ENCODE data around the gene OTULINL. TPM values are rescaled to one million over a fixed set of nuclear protein-coding genes. Genes with fewer than 3 reads are reported as not detected.
A peak's percentile ranks its signal among the peaks of the same experiment; 100 is the strongest.

OTULINL gene
- total RNA-seq, 1 experiment from 2014 or later: 1.7 TPM

GRCh38 chr5:14574891-14575508, 6.6 kb upstream of the OTULINL start:
- in situ Hi-C loops (cut with HindIII; ENCODE audit: low sequenced_read_pairs): no loop called here

GRCh38 chr5:14576206-14576605, 5.4 kb upstream of the OTULINL start:
- in situ Hi-C loops (cut with HindIII; ENCODE audit: low sequenced_read_pairs): no loop called here
- DNase-seq (ENCODE audit: low spot score): no peak

More at GRCh38 chr5:14574891-14575508, 6.6 kb upstream of the OTULINL start:
- DNase-seq (ENCODE audit: low spot score): no peak

GRCh38 chr5:14577079-14577725, 4.4 kb upstream of the OTULINL start:
- no peak for DNase-seq (ENCODE audit: low spot score)

GRCh38 chr5:14577971-14578370, 3.6 kb upstream of the OTULINL start:
- in situ Hi-C loops (cut with HindIII; ENCODE audit: low sequenced_read_pairs): no loop called here
- no peak for DNase-seq (ENCODE audit: low spot score)

More at GRCh38 chr5:14577079-14577725, 4.4 kb upstream of the OTULINL start:
- in situ Hi-C loops (cut with HindIII; ENCODE audit: low sequenced_read_pairs): no loop called here

GRCh38 chr5:14579246-14579645, 2.3 kb upstream of the OTULINL start:
- in situ Hi-C loops (cut with HindIII; ENCODE audit: low sequenced_read_pairs): no loop called here
- DNase-seq (ENCODE audit: low spot score): no peak

GRCh38 chr5:14579731-14580397, 1.7 kb upstream of the OTULINL start:
- in situ Hi-C loops (cut with HindIII; ENCODE audit: low sequenced_read_pairs): no loop called here
- DNase-seq (ENCODE audit: low spot score): no peak

GRCh38 chr5:14580398-14581034, 1.1 kb upstream of the OTULINL start:
- in situ Hi-C loops (cut with HindIII; ENCODE audit: low sequenced_read_pairs): no loop called here
- no peak for DNase-seq (ENCODE audit: low spot score)

GRCh38 chr5:14581891-14582796, 552 bp downstream of the OTULINL start:
- in situ Hi-C loops (cut with HindIII; ENCODE audit: low sequenced_read_pairs): no loop called here

GRCh38 chr5:14582797-14583137, 1.2 kb downstream of the OTULINL start:
- peak; percentile 67 for DNase-seq (ENCODE audit: low spot score)
- in situ Hi-C loops (cut with HindIII; ENCODE audit: low sequenced_read_pairs): no loop called here

More at GRCh38 chr5:14581891-14582796, 552 bp downstream of the OTULINL start:
- peak; percentile 64 for DNase-seq (ENCODE audit: low spot score)

- DNase-seq (ENCODE audit: low spot score): no peak
- in situ Hi-C loops (cut with HindIII; ENCODE audit: low sequenced_read_pairs): no loop called here
Measured at GRCh38 chr5:14584848-14585247, 3.3 kb downstream of the OTULINL start.

GRCh38 chr5:14587150-14587549, 5.6 kb downstream of the OTULINL start:
- in situ Hi-C loops (cut with HindIII; ENCODE audit: low sequenced_read_pairs): no loop called here
- no peak for DNase-seq (ENCODE audit: low spot score)

- in situ Hi-C loops (cut with HindIII; ENCODE audit: low sequenced_read_pairs): no loop called here
- DNase-seq (ENCODE audit: low spot score): no peak
Measured at GRCh38 chr5:14588145-14588544, 6.6 kb downstream of the OTULINL start.

- in situ Hi-C loops (cut with HindIII; ENCODE audit: low sequenced_read_pairs): no loop called here
- no peak for DNase-seq (ENCODE audit: low spot score)
Measured at GRCh38 chr5:14588758-14589543, 7.4 kb downstream of the OTULINL start.

GRCh38 chr5:14590949-14591348, 9.4 kb downstream of the OTULINL start:
- in situ Hi-C loops (cut with HindIII; ENCODE audit: low sequenced_read_pairs): no loop called here
- no peak for DNase-seq (ENCODE audit: low spot score)

GRCh38 chr5:14591548-14591947, 10.0 kb downstream of the OTULINL start:
- no peak for DNase-seq (ENCODE audit: low spot score)

GRCh38 chr5:14593326-14594021, 11.9 kb downstream of the OTULINL start:
- in situ Hi-C loops (cut with HindIII; ENCODE audit: low sequenced_read_pairs): no loop called here

More at GRCh38 chr5:14591548-14591947, 10.0 kb downstream of the OTULINL start:
- in situ Hi-C loops (cut with HindIII; ENCODE audit: low sequenced_read_pairs): no loop called here

GRCh38 chr5:14594378-14595074, 12.9 kb downstream of the OTULINL start:
- no peak for DNase-seq (ENCODE audit: low spot score)
- in situ Hi-C loops (cut with HindIII; ENCODE audit: low sequenced_read_pairs): no loop called here

More at GRCh38 chr5:14593326-14594021, 11.9 kb downstream of the OTULINL start:
- no peak for DNase-seq (ENCODE audit: low spot score)
